Measurements from ENCODE around the gene ADGRF5. TPM values are rescaled to one million over a fixed set of nuclear protein-coding genes. Genes with fewer than 3 reads are reported as not detected.
"Not testable (repeated sequence)": the region's sequence is repeated elsewhere in the genome, so short reads cannot be mapped to it uniquely, and the experiment has no call there.

ADGRF5 gene
- total and polyA plus RNA-seq, 3 donors from 2014 or later, result 8.8 to 13.1 (median 12.2) TPM

DNA sequence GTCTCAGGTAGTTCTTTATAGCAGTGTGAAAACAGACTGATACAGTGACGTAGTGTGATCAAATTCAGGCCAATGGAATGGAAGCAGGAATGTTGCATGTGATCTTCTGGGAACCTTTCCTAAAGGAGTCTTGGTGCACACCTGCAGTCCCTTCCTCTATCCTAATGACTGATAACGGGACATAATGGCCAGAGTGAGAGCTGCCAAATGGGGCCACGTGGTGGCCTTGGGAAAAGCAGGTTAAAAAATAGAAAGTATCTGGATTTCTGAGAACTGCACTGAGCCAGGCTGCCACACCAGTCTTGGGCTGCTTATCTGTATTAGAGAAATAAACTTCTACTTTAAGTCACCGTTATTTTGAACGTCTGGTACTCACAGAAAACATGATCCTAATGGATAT lies 76.6 kb downstream of the ADGRF5 start:
- Histone ChIP-seq H3K27ac (no peak overlapping the region), H3K4me1 (peaks cover 4% of the 10 kb centered on the region), H3K36me3 (ENCODE audit: low read depth, missing control alignments) (no peaks in the 10 kb centered on the region), H3K27me3 (no peaks in the 10 kb centered on the region), H3K4me3 (no peak overlapping the region), H3K9me3 (no peaks in the 10 kb centered on the region)
- no peak for DNase-seq
- 38 to 40% methylated on average over 5 of the region's 5 CpGs for WGBS, 2 donors
- intact Hi-C loops (cut with DNase I; ENCODE audit: low total_unique reads), result no loop called here
- no peak for TF ChIP-seq POLR2A (IDR thresholded peaks at IDR 0.05)
- TF ChIP-seq, protein P1, sequence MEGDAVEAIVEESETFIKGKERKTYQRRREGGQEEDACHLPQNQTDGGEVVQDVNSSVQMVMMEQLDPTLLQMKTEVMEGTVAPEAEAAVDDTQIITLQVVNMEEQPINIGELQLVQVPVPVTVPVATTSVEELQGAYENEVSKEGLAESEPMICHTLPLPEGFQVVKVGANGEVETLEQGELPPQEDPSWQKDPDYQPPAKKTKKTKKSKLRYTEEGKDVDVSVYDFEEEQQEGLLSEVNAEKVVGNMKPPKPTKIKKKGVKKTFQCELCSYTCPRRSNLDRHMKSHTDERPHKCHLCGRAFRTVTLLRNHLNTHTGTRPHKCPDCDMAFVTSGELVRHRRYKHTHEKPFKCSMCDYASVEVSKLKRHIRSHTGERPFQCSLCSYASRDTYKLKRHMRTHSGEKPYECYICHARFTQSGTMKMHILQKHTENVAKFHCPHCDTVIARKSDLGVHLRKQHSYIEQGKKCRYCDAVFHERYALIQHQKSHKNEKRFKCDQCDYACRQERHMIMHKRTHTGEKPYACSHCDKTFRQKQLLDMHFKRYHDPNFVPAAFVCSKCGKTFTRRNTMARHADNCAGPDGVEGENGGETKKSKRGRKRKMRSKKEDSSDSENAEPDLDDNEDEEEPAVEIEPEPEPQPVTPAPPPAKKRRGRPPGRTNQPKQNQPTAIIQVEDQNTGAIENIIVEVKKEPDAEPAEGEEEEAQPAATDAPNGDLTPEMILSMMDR (IDR thresholded peaks at IDR 0.05), result no peak

DNA sequence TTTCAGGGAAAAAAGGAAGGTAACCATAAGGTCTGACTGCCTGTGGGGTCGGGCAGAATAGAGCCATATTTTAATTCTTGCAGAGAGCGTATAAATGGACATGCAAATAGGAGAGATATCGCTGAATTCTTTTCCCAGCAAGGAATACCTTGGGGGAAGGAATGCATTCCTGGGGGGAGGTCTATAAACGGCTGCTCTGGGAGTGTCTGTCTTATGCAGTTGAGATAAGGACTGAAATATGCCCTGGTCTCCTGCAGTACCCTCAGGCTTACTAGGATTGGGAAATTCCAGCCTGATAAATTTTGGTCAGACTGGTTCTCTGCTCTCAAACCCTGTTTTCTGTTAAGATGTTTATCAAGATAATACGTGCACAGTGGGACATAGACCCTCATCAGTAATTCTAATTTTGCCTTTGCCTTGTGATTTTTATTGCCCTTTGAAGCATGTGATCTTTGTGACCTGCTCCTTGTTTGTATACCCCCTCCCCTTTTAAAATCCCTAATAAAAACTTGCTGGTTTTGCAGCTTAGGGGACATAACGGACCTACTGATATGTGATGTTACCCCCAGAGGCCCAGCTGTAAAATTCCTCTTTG lies 79.4 kb downstream of the ADGRF5 start:
- H3K9me3 ChIP-seq; intact Hi-C loops (cut with DNase I; ENCODE audit: low total_unique reads); H3K4me3 ChIP-seq; DNase-seq; H3K4me1 ChIP-seq; H3K36me3 ChIP-seq (ENCODE audit: low read depth, missing control alignments); H3K27me3 ChIP-seq; H3K27ac ChIP-seq: not testable (repeated sequence)
- 79 to 80% methylated on average over 6 of the region's 6 CpGs for WGBS, 2 donors

DNA sequence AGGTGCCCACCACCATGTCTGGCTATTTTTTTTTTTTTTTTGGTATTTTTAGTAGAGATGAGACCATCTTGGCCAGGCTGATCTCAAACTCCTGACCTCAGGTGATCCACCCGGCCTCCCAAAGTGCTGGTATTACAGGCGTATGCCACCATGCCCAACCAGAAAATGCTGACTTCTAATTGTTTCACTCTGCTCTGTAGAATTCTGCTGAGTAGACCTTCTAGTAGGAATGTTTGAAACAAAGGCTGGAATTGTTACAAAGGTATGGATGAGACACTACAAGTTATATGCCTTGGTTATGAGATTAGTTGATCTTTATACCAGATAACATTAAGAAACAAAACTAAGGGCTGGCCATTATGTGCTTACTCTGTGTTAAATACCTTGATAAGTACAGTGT lies 83.7 kb downstream of the ADGRF5 start:
- no peak overlapping the region for H3K27ac ChIP-seq
- H3K36me3 ChIP-seq (ENCODE audit: low read depth, missing control alignments), result no peaks in the 10 kb centered on the region
- H3K27me3 ChIP-seq, result no peaks in the 10 kb centered on the region
- H3K9me3 ChIP-seq, result no peaks in the 10 kb centered on the region
- intact Hi-C loops (cut with DNase I; ENCODE audit: low total_unique reads), result no loop called here
- DNase-seq, result no peak
- H3K4me1 ChIP-seq, result no peaks in the 10 kb centered on the region
- 95 to 97% methylated on average over 2 of the region's 2 CpGs for WGBS, 2 donors
- TF ChIP-seq, protein P1 (IDR thresholded peaks at IDR 0.05), result no peak
- TF ChIP-seq POLR2A (IDR thresholded peaks at IDR 0.05), result no peak
- no peak overlapping the region for H3K4me3 ChIP-seq

DNA sequence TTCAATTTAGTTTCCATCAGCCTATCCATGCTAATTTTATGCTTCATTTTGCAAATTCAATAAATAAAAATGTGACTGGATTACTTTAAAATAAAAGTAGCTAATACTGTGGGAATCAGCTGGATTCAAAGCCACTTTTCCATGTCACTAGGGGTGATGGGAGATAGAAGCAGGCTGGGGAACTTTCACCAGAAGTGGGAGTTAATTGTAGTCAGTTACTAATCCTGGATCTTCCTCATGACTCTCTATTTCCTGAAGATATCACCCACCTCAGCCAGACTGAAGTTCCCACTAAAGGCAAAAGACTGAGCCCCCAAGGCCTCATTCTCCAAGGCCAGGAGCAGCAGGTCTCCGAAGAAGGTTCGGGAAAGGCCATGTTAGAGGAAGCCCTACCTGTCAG lies 86.7 kb downstream of the ADGRF5 start:
- WGBS, 2 donors, result 97 to 100% methylated on average over 2 of the region's 2 CpGs
- DNase-seq; H3K27ac ChIP-seq; H3K4me1 ChIP-seq; H3K27me3 ChIP-seq; H3K9me3 ChIP-seq; intact Hi-C loops (cut with DNase I; ENCODE audit: low total_unique reads); H3K4me3 ChIP-seq; H3K36me3 ChIP-seq (ENCODE audit: low read depth, missing control alignments): not testable (repeated sequence)

DNA sequence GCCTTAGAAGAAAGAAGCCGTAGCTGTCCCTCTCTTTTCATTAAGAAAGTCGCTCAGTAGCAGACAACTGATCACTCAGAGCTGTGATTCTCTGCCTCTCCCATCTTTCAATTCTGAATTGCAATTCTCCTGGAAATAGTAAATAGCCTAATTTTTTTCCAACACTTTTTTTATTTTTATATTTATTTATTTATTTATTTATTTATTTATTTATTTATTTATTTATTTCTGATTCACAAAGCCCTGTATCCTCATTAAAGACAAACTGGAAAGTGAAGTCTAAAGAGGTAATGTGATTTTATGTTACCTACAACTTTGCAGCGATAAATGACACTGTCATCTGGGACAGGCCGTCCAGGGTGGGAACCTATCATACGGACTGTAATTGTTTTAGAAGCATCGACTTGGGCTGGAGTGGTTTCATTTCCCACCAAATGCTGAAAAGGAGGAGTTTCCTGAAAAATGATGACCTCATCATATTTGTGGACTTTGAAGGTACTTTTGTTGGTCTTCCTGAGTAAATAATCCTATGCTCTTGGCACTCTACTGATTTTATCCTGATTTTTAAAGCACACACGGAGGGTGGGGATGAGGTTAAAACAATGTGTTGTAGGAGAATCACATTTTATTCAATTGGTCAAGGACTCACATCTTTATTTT lies 87.4 kb downstream of the ADGRF5 start:
- 75 to 78% methylated on average over 7 of the region's 7 CpGs for WGBS, 2 donors
- H3K4me1 ChIP-seq; H3K4me3 ChIP-seq; H3K36me3 ChIP-seq (ENCODE audit: low read depth, missing control alignments); H3K9me3 ChIP-seq; H3K27me3 ChIP-seq; DNase-seq; H3K27ac ChIP-seq; intact Hi-C loops (cut with DNase I; ENCODE audit: low total_unique reads): not testable (repeated sequence)

DNA sequence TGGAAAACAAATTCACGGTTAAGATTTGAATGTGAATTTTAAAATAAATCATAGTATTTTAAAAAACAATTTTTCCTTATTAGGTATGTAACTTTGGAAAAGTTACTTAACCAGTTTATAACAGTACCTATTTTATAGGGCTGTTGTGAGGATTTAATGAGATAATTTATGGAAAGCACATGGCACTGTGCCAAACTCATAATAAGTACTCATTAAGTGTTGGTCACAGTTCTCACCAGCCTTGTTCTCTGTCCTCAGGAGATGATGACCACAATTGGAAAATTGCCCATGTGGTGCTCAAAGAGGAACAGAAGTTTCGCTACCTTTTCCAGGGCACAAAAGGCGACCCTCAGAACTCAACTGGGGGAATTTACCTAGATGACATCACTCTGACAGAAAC lies 88.9 kb downstream of the ADGRF5 start:
- WGBS, 2 donors, result 81 to 92% methylated on average over 3 of the region's 3 CpGs
- intact Hi-C loops (cut with DNase I; ENCODE audit: low total_unique reads), result no loop called here
- no peak overlapping the region for H3K27ac ChIP-seq
- TF ChIP-seq POLR2A (IDR thresholded peaks at IDR 0.05), result no peak
- TF ChIP-seq, protein P1 (IDR thresholded peaks at IDR 0.05), result no peak
- H3K36me3 ChIP-seq (ENCODE audit: low read depth, missing control alignments), result no peaks in the 10 kb centered on the region
- H3K9me3 ChIP-seq, result no peaks in the 10 kb centered on the region
- no peaks in the 10 kb centered on the region for H3K27me3 ChIP-seq
- no peaks in the 10 kb centered on the region for H3K4me1 ChIP-seq
- no peak for DNase-seq
- no peak overlapping the region for H3K4me3 ChIP-seq

All from testis (tissue), 3 donors.